HEK293T (cell line): ENCODE data around the gene MBOAT2.

Source experiments
- ELF4 ChIP-seq: fragments of 450-650 bp; IDR thresholded peaks from 2 replicates; pipeline ENCODE4 v1.6.1; 2017; ENCODE audit warnings: antibody characterized with exemption
- FOXM1 ChIP-seq: fragments of 450-650 bp; IDR thresholded peaks from 2 replicates; pipeline ENCODE4 v1.6.1; 2017; ENCODE audit warnings: mild to moderate bottlenecking, borderline replicate concordance
- HDGF ChIP-seq: fragments of 450-650 bp; IDR thresholded peaks from 2 replicates; pipeline ENCODE4 v1.6.1; 2017; ENCODE audit warnings: antibody characterized with exemption, borderline replicate concordance
- SP1 ChIP-seq: fragments of 450-650 bp; IDR thresholded peaks from 2 replicates; pipeline ENCODE4 v1.6.1; 2017
- SUZ12 ChIP-seq: fragments of 450-650 bp; IDR thresholded peaks from 2 replicates; pipeline ENCODE4 v1.6.1; 2016; ENCODE audit warnings: mild to moderate bottlenecking
- ZNF384 ChIP-seq: fragments of 450-650 bp; IDR thresholded peaks from 2 replicates; pipeline ENCODE4 v1.6.1; 2016

- TF ChIP-seq FOXM1 (no peak), HDGF (no peak), SP1 (no peak), ZNF384 (no peak), SUZ12 (no peak), ELF4 (no peak)
These were observed 77.1 kb downstream of the MBOAT2 start for GRCh38 chr2:8926356-8926755.
